Measurements from ENCODE around the gene RPS6KB1.
"Not testable (repeated sequence)": the region's sequence is repeated elsewhere in the genome, so short reads cannot be mapped to it uniquely, and the experiment has no call there.

The RPS6KB1 gene

DNA sequence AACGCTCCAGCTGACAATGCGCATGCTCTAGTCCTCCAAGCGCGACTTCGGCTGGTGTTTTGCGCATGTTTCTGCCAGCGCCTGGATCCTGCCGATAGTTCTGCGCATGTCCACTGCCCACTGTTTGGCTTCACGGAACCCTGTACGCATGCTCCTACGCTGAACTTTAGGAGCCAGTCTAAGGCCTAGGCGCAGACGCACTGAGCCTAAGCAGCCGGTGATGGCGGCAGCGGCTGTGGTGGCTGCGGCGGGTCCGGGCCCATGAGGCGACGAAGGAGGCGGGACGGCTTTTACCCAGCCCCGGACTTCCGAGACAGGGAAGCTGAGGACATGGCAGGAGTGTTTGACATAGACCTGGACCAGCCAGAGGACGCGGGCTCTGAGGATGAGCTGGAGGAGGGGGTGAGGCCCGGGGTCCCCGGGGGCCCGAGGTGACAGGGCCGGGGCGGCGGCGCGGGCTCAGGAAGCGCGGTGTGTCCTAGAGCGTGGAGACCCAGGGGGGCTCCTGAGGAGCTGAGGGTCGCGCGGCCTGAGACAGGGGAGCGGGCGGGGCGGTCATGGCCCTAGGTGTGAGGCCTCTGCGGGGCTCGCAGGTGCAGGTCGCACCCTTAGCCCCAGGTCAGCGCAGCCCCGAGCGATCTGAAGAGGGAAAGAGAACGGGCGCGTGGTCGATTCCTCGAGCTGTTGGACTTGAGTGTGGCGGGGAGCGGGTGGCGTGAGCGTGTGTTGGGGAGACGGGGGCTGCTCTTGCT is at the start of gene RPS6KB1, which contains the start of gene TUBD1:
Gene RPS6KB1 (plus strand): TSS at position 198 of the 752 bp plus-strand sequence. CDS start 64 bp downstream, at position 262.
Gene TUBD1 (minus strand): TSS at position 20 of the 752 bp plus-strand sequence. CDS start 1,941 bp downstream, outside the sequence.
- peak; percentile 95 for DNase-seq

- DNase-seq: no peak
Observed at GRCh38 chr17:59844884-59845594, 47.9 kb upstream of the RPS6KB1 start.

DNA sequence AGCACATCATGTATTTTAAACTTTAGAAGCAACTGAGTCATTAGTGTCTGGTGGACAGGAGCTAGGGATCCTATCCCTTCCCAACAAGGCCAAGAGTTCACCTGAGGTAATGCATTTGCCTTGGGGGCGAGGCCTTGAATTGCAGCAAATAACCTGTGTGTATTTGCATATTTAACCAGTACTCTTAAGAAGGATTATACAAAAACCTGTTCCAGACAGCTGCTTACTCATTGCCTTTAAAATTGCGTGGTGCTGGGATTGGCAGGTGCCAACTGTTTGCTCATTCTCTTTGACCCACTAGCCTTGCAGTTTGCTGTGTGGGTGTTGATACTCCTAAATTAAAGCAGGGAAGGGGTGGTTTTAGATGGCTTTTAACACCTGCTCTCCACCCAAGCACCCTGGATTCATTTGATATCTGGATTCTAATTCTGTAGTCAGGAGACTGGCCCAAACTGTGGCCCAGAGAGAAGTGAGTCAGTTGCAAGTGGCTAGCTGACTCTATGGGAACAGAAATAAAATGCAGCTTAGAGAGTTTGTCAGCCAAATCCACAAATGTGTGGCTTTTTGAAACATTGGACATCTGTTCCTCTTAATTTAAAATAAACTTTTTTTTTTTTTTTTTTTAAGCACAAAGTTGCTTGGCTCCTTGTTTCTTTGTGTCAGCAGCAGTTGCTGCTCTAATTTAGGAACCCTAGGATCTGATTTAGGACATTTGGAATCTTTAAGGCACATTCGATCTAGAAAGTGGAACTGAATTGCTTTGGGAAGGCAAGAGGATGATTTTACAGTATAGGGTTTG is 47.1 kb upstream of the RPS6KB1 start:
- DNase-seq: no peak

- no peak for DNase-seq
Observed at GRCh38 chr17:59846394-59847165, 46.3 kb upstream of the RPS6KB1 start.

DNA sequence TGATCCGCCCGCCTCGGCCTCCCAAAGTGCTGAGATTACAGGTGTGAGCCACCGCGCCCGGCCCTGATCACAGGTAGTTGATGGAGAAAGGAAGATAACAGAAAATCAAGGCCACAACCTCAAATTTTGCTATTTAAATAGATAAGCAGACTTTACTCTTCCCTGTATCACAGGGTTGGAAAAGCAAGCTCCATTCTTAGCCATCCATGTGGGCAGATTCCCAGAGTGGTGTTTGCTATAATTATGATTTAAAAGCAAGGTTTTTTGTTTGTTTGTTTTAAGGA is 44.6 kb upstream of the RPS6KB1 start:
- DNase-seq: no peak

- no peak for DNase-seq
Observed at GRCh38 chr17:59848778-59849177, 44.1 kb upstream of the RPS6KB1 start.

GRCh38 chr17:59850311-59850710 is 42.6 kb upstream of the RPS6KB1 start:
- DNase-seq: not testable (repeated sequence)

DNA sequence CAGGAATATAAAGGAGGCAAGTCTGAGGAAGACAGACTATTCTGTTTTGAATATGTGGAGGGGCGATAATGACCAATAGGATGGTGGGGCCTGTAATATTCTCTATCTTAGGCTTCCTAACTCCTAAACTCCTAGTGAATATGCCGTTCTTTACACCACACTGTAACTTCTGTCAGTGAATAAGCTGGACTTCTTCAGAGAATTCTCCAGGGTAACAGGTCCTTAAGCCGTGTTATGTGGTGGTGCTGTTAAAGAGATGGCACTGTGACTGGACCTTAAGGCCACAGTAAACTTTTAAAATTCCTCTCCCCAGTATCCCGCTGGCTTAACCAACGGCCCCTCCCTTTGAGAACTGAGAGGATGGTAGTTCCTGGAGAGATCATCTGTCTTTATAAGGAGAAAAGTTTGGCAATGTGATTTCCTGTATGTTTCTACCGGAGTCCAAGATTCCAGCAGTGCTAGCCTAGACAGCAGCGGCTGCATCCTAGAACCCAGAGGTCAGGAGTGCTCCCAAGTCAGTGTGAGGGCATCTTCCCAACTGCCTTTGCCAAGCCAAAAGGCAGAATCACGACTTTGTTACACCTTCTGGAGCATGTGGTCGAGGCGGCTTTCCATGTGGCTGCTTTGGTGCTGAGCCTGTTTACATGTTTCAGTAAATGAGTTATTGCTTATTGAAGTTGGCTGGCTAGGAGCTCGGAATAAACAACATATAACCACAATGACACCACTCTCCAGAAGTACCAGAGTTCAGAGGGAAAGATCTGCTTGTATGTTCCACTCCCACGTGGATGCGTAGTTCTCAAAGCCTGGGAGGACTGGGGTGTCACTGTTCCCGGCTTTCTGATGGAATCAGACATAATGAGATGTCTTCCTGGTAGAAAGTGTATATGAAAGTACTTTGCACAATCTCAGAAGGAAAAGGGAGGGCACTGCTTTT is 41.2 kb upstream of the RPS6KB1 start:
- DNase-seq: no peak

- DNase-seq: not testable (repeated sequence)
Observed at GRCh38 chr17:59852847-59853167, 40.1 kb upstream of the RPS6KB1 start.

GRCh38 chr17:59853168-59853918 is 39.6 kb upstream of the RPS6KB1 start:
- DNase-seq: no peak

DNA sequence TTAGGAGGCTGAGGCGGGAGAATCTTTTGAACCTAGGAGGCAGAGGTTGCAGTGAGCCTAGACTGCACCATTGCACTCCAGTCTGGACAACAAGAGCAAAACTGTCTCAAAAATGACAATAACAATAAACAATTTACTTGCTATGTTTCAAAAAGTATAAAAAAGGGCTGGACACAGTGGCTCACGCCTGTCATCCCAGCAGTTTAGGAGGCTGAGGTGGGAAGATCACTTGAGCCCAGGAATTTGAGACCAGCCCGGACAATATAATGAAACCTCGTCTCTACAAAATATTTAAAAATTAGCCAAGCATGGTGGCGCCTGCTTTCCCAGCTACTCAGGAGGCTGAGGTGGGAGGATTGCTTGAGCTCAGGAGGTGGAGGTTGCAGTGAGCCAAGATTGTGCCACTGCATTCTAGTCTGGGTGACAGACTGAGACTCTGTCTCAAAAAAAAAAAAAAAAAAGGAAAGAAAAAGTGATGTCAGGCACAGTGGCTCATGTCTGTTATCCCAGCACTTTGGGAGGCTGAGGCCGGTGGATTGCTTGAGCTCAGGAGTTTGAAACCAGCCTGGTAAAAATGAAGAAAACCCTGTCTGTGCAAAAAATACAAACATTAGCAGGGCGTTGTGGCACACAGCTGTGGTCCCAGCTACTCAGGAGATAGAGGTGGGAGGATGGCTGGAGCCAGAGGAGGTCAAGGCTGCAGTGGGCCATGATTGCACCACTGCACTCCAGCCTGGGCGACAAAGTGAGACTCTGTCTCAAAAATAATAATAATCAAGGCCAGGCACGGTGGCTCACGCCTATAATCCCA is 38.8 kb upstream of the RPS6KB1 start:
- DNase-seq: not testable (repeated sequence)

- DNase-seq: no peak
Observed at GRCh38 chr17:59856859-59857794, 35.8 kb upstream of the RPS6KB1 start.

DNA sequence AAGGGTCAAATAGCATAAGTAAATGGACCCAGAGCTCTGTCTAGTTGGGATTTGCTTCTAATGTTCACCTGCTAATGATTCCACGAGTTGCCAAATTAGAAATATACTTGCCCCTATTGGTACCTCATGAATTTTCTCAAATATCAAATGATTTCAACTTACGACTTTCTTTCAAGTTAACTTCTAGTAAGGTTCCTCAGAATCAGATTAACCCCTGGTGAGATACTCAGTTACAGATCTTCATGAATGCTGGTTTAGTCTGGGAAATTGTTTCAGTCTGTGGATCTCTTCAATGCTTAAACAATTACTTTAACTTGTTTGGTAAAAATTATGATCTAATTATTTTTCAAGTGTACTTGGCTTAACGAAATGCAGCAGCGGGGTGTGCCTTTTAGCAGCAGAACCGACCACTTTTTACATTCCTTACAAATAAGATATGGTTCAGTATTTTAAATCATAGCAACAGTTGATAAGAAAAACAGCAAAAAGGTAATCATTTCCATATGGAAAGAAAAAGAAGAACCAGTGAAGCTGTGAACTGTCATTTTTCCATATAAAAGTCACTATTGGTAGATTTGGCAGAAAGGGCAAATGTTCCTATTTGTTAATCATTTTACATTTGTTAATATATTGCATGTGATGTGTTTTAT is 34.6 kb upstream of the RPS6KB1 start:
- DNase-seq: no peak

GRCh38 chr17:59858932-59859331 is 34.0 kb upstream of the RPS6KB1 start:
- DNase-seq: no peak

DNA sequence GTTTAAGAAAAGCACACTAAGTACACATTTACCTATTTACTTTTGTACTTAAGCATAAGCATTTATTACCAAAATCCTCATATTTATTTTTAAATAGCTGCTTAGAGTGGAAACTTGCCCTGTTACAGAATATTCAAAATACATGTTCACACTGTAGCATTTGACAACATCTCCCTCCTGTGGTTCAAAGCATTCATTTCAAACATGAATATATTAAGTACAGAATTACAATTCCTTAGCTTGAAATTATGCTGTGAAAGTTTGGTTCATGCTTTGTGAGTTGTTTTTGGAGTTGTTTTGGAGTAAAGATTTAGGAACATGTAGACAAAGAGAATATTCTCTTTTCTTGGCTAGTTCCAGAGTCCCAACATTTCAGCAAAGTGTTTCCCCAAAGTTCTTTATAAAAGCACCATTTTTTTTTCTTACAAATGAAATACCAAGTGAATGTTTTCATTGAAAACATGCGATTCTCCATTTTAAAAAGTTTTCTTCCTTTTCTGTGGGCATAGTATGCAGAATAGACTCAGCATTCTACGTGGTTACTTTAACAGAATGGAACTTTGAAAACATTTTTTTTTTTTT is 33.4 kb upstream of the RPS6KB1 start:
- no peak for DNase-seq

- DNase-seq: no peak
Observed at GRCh38 chr17:59863616-59864015, 29.3 kb upstream of the RPS6KB1 start.

DNA sequence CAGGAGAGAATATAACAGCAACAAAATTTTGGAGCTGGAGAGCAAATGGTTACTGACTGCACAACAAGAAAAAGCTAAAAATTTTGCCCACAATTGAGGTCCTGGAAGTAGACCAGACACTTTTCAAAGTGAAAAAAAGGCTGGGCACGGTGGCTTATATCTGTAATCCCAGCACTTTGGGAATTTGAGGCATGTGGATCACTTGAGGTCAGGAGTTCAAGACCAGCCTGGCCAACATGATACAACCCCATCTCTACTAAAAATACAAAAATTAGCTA is 23.0 kb upstream of the RPS6KB1 start:
- DNase-seq: no peak

DNA sequence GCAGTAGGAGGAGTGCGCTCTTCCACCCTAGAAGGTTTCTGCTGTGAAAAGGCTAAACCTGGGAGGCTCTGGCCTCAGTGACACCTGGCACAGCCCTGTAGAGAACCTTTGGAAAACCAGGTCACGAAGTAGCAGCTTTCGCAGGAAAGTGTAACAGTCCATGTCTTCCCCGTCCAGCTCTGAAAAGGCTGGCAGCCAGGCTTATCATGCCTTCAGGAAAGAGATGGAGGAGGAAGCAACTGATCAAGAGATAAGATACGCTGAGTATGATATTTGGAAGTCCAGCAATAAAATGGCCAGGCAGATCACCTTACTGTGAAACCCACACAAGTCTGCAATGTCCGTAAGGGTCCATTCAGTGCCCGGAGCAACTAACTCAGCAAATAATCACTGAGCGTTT is 22.4 kb upstream of the RPS6KB1 start:
- no peak for DNase-seq
